ENCODE data around the gene ZNF134.

DNA sequence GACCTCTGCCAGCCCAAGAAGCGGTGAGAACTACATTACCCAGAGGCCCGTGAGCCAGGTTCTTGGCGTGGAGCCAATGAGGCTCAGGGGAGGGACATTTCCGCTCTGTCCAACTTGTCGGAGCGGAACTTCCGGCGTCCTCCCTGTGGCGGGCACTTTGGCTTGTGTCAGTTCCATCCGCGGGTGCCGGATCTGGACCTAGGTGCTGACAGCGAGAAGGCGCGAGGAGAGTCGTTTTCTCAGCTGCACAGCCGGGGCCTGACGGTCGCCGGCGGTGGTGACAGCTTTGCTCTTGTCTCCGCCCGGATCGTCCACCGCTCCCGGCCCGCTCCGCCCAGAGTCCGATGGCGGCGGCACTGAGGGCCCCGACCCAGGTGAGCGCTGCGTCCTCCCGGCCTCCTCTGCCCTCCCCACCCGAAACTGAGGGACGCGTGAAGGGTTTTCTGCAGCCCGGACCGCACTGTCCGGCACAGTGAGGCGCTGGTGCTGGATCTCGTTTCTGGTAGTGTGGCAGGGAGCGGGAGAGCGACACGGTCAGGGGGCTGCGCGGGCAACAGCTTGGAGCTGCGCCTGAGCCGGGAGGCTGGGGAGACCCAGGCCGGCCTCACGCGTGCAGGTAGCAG is 14.2 kb upstream of the ZNF134 start, which contains the start of gene ZNF530:
- TF ChIP-seq ERF (CRISPR knock-in tag; IDR thresholded peaks at IDR 0.05) (no peak), CBFA2T3 (IDR thresholded peaks at IDR 0.05) (no peak), HDGF (IDR thresholded peaks at IDR 0.05) (no peak), ZNF589 (CRISPR knock-in tag; IDR thresholded peaks at IDR 0.05; ENCODE audit: low read depth) (no peak), TARDBP (IDR thresholded peaks at IDR 0.05) (no peak), SMARCC2 (IDR thresholded peaks at IDR 0.05; ENCODE audit: low read depth) (no peak), IRF2 (CRISPR knock-in tag; IDR thresholded peaks at IDR 0.05) (no peak), HNRNPH1 (optimal IDR thresholded peaks at IDR 0.05; ENCODE audit: low read depth, low read length) (no peak), POLR2H (tag; IDR thresholded peaks at IDR 0.05; ENCODE audit: low read depth) (no peak), MCM7 (IDR thresholded peaks at IDR 0.05) (no peak), EZH2 (IDR thresholded peaks at IDR 0.05; ENCODE audit: borderline replicate concordance, low read depth, low read length) (no peak)
- TF ChIP-seq, protein P1, sequence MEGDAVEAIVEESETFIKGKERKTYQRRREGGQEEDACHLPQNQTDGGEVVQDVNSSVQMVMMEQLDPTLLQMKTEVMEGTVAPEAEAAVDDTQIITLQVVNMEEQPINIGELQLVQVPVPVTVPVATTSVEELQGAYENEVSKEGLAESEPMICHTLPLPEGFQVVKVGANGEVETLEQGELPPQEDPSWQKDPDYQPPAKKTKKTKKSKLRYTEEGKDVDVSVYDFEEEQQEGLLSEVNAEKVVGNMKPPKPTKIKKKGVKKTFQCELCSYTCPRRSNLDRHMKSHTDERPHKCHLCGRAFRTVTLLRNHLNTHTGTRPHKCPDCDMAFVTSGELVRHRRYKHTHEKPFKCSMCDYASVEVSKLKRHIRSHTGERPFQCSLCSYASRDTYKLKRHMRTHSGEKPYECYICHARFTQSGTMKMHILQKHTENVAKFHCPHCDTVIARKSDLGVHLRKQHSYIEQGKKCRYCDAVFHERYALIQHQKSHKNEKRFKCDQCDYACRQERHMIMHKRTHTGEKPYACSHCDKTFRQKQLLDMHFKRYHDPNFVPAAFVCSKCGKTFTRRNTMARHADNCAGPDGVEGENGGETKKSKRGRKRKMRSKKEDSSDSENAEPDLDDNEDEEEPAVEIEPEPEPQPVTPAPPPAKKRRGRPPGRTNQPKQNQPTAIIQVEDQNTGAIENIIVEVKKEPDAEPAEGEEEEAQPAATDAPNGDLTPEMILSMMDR (IDR thresholded peaks at IDR 0.05 in 2 of 3, conservative IDR thresholded peaks at IDR 0.05 in 1 of 3; ENCODE audit: insufficient read depth in 2 of 3, low read depth in 1 of 3, low read length in 3 of 3), result no peak
- TF ChIP-seq, protein P2, sequence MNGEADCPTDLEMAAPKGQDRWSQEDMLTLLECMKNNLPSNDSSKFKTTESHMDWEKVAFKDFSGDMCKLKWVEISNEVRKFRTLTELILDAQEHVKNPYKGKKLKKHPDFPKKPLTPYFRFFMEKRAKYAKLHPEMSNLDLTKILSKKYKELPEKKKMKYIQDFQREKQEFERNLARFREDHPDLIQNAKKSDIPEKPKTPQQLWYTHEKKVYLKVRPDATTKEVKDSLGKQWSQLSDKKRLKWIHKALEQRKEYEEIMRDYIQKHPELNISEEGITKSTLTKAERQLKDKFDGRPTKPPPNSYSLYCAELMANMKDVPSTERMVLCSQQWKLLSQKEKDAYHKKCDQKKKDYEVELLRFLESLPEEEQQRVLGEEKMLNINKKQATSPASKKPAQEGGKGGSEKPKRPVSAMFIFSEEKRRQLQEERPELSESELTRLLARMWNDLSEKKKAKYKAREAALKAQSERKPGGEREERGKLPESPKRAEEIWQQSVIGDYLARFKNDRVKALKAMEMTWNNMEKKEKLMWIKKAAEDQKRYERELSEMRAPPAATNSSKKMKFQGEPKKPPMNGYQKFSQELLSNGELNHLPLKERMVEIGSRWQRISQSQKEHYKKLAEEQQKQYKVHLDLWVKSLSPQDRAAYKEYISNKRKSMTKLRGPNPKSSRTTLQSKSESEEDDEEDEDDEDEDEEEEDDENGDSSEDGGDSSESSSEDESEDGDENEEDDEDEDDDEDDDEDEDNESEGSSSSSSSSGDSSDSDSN (IDR thresholded peaks at IDR 0.05; ENCODE audit: borderline replicate concordance in 1 of 2, low read depth in 2 of 2, low read length in 2 of 2), result no peak
